B cell (primary cell): ENCODE measurements around the gene RBM38. TPM values are rescaled to one million over a fixed set of nuclear protein-coding genes. Genes with fewer than 3 reads are reported as not detected.
A peak's percentile ranks its signal among the peaks of the same experiment; 100 is the strongest.

ENCODE experiments used
- ATAC-seq: fragments of 200-7000 bp; cut with Tn5 transposase; one replicate; pipeline ENCODE4 v1.10.0; 2021; ENCODE audit warnings: low read depth, mild to moderate bottlenecking, moderate number of reproducible peaks, moderate library complexity
- CTCF ChIA-PET: fragments of 350-600 bp; sonication (Branson Sonifier 250); formaldehyde crosslinking; loops from one replicate; lab custom pipeline; 2021; ENCODE audit warnings: antibody characterized with exemption, inconsistent platforms; lab: Charles Lee
- POLR2A ChIA-PET: fragments of 350-600 bp; sonication (Branson Sonifier 250); formaldehyde crosslinking; loops from one replicate; lab custom pipeline; 2021; ENCODE audit warnings: antibody characterized with exemption; lab: Charles Lee
- DNase-seq: peaks from one replicate; pipeline ENCODE4 v3.0.0; 2013
- H2AFZ ChIP-seq: 2 replicates; pipeline ENCODE4 v1.6.1; 2012; ENCODE audit warnings: mild to moderate bottlenecking, low read depth, low read length; ENCODE audit not compliant: insufficient read depth, poor library complexity, severe bottlenecking
- H3K27ac ChIP-seq, 2 donors: 1 replicate in 1 of 2; 2 replicates in 1 of 2; pipeline ENCODE4 v1.5.1; 2012 to 2013; ENCODE audit warnings: low read length in 2 of 2, mild to moderate bottlenecking in 2 of 2, moderate library complexity in 1 of 2
- H3K27me3 ChIP-seq, 4 experiments: fragments of 200-600 bp in 1 of 4; sonication (generic) in 1 of 4; replicated peaks in 1 of 4; 1 replicate in 2 of 4; 2 replicates in 2 of 4; pipeline versions ENCODE4 v1.6.1 to v1.7.0; 2013 to 2016; ENCODE audit warnings: low read length in 3 of 4, mild to moderate bottlenecking in 2 of 4, mixed read lengths in 1 of 4, moderate library complexity in 1 of 4; ENCODE audit not compliant: insufficient read depth in 4 of 4, control insufficient read depth in 3 of 4; ENCODE audit errors: control extremely low read depth in 1 of 4
- H3K36me3 ChIP-seq, 2 experiments: replicated peaks in 1 of 2; 1 replicate in 1 of 2; 2 replicates in 1 of 2; pipeline versions ENCODE4 v1.6.1 to v1.7.1; 2013; ENCODE audit warnings: low read length in 1 of 2; ENCODE audit not compliant: insufficient read depth in 2 of 2, control insufficient read depth in 1 of 2; ENCODE audit errors: control extremely low read depth in 1 of 2, extremely low read depth in 1 of 2
- H3K4me1 ChIP-seq, 2 donors: fragments of 200-600 bp in 1 of 2; sonication (generic) in 1 of 2; 1 replicate in 1 of 2; 2 replicates in 1 of 2; pipeline versions ENCODE4 v1.5.1 to v1.6.1; 2013 to 2017; ENCODE audit warnings: low read length in 2 of 2; ENCODE audit not compliant: control insufficient read depth in 2 of 2, insufficient read depth in 2 of 2
- H3K4me2 ChIP-seq: replicated peaks from 2 replicates; pipeline ENCODE3; 2012; ENCODE audit warnings: mild to moderate bottlenecking, low read depth, low read length; ENCODE audit not compliant: poor library complexity, severe bottlenecking
- H3K4me3 ChIP-seq, 5 experiments: fragments of 200-600 bp in 1 of 5; sonication (generic) in 1 of 5; 1 replicate in 3 of 5; 2 replicates in 2 of 5; pipeline versions ENCODE4 v1.5.1 to v1.7.0; 2011 to 2016; ENCODE audit warnings: low read length in 4 of 5, mild to moderate bottlenecking in 4 of 5, low read depth in 2 of 5, control low read depth in 1 of 5, moderate library complexity in 1 of 5; ENCODE audit not compliant: insufficient read depth in 1 of 5; ENCODE audit errors: control extremely low read depth in 1 of 5, extremely low read depth in 1 of 5
- H3K79me2 ChIP-seq: fragments of 200-600 bp; sonication (generic); one replicate; pipeline ENCODE4 v1.6.0; 2016; ENCODE audit warnings: low read length; ENCODE audit not compliant: control insufficient read depth, insufficient read depth
- H3K9ac ChIP-seq: fragments of 200-600 bp; sonication (generic); 2 replicates; pipeline ENCODE4 v1.6.1; 2017; ENCODE audit warnings: mild to moderate bottlenecking, low read length, moderate library complexity
- H3K9me3 ChIP-seq, 3 donors: one replicate each; pipeline versions ENCODE4 v1.6.1 to v1.7.1; 2013; ENCODE audit warnings: low read length in 2 of 3; ENCODE audit not compliant: control insufficient read depth in 2 of 3, insufficient read depth in 1 of 3; ENCODE audit errors: control extremely low read depth in 1 of 3
- H4K20me1 ChIP-seq: 2 replicates; pipeline ENCODE4 v1.6.0; 2012; ENCODE audit warnings: mild to moderate bottlenecking, low read length; ENCODE audit not compliant: insufficient read depth, control insufficient read depth, poor library complexity, severe bottlenecking
- H3K27ac Mint-ChIP-seq: one replicate; pipeline ENCODE4 v1.8.0; 2021; ENCODE audit warnings: mixed read lengths
- H3K27me3 Mint-ChIP-seq: one replicate; pipeline ENCODE4 v1.8.0; 2021; ENCODE audit warnings: mixed read lengths
- H3K4me1 Mint-ChIP-seq: one replicate; pipeline ENCODE4 v1.8.0; 2021; ENCODE audit warnings: mixed read lengths
- H3K4me3 Mint-ChIP-seq: one replicate; pipeline ENCODE4 v1.8.0; 2021; ENCODE audit warnings: mixed read lengths
- H3K9me3 Mint-ChIP-seq: one replicate; pipeline ENCODE4 v1.8.0; 2022; ENCODE audit warnings: mixed read lengths; ENCODE audit not compliant: insufficient read depth
- CTCF ChIP-seq: fragments of 200-600 bp; IDR thresholded peaks from one replicate; pipeline ENCODE4 v1.8.0; 2022; ENCODE audit warnings: antibody characterized with exemption, mild to moderate bottlenecking
- EZH2 ChIP-seq: IDR thresholded peaks from 2 replicates; pipeline ENCODE4 v1.6.1; 2012; ENCODE audit warnings: borderline replicate concordance, low read depth, mild to moderate bottlenecking, moderate library complexity, low read length; ENCODE audit not compliant: insufficient read depth, poor library complexity, severe bottlenecking
- WGBS: methylation state at CpG from one replicate; pipeline ENCODE4 v1.1.5; 2013; ENCODE audit warnings: missing lambda C conversion rate; ENCODE audit not compliant: insufficient coverage; 5-methylcytosine and 5-hydroxymethylcytosine counted together
- intact Hi-C: fragments of 100-400 bp; cut with micrococcal nuclease; formaldehyde crosslinking; loops from one replicate; pipeline ENCODE4 v1.10.0; 2022
- polyA plus RNA-seq: library from polyadenylated mRNA; depleted of rRNA; stranded (reverse); fragments of >200 nt; gene quantifications from 2 replicates; pipeline ENCODE4 v1.2.3, GENCODE V29; 2012
- total RNA-seq, 2 donors: library from RNA; stranded (reverse); fragments of 120-200 nt in 1 of 2; gene quantifications; 1 replicate in 1 of 2; 2 replicates in 1 of 2; pipeline versions ENCODE4 v1.2.3 to v1.2.4, GENCODE V29; 2013 to 2022

Gene RBM38
- total and polyA plus RNA-seq, 2 donors (not counting 1 experiment from before 2014, with no cell fraction given): 198 to 225 TPM

GRCh38 chr20:57397693-57398108 lies 6.5 kb downstream of the RBM38 start:
- no peaks in the 10 kb centered on the region for H3K9me3 Mint-ChIP-seq
- TF ChIP-seq EZH2 (no peak), CTCF (no peak)
- Histone ChIP-seq H2AFZ (no peak overlapping the region), H3K27me3 (no peaks in the 10 kb centered on the region), H3K79me2 (peaks cover 84% of the 10 kb centered on the region), H4K20me1 (peaks cover 77% of the 10 kb centered on the region), H3K9ac (peak overlapping the region; percentile 59), H3K4me1 (peaks cover 95 to 99% of the 10 kb centered on the region in 2 donors), H3K4me3 (peak overlapping the region in 4 of 5 experiments; percentile 11 to 50 (median 38)), H3K9me3 (peaks cover 0 to 6% (median 0%) of the 10 kb centered on the region in 3 donors), H3K4me2 (peak overlapping the region; percentile 98), H3K27ac (peak overlapping the region; percentile 96 to 97), H3K36me3 (peaks cover 6 to 87% of the 10 kb centered on the region in 2 experiments)
- H3K27ac Mint-ChIP-seq: peak overlapping the region; percentile 100
- ChIA-PET CTCF (interaction anchor here (1.0 to 7.1 kb wide), 20 partner anchors 9 to 222 kb away, joined by 3 to 69 read pairs (median 10); partner anchors contain the start of gene ZBP1), POLR2A (interaction anchor here (0.5 to 5.1 kb wide), 21 partner anchors 8 to 1254 kb away, joined by 3 to 109 read pairs (median 5); partner anchors contain the start of genes RBM38, VAPB and ZBP1)
- no peaks in the 10 kb centered on the region for H3K27me3 Mint-ChIP-seq
- H3K4me1 Mint-ChIP-seq: peaks cover 98% of the 10 kb centered on the region
- H3K4me3 Mint-ChIP-seq: peak overlapping the region; percentile 92
- intact Hi-C loops: loop anchor here (1.0 to 10.0 kb wide), 8 partner anchors 8 to 1607 kb away; partner anchors contain the start of genes CTSZ and RAE1
- WGBS: 4% methylated on average over 12 of the region's 13 CpGs
- ATAC-seq: peak; percentile 15
- DNase-seq: peak; percentile 92
